GM21825 (cell line): ENCODE measurements around the gene ST6GALNAC3.
A peak's percentile ranks its signal among the peaks of the same experiment; 100 is the strongest.

Source experiments
- ATAC-seq: cut with Tn5 transposase; IDR thresholded peaks from one replicate; pipeline ENCODE4 v1.9.1; 2021; ENCODE audit warnings: mild to moderate bottlenecking, moderate library complexity; ENCODE audit not compliant: unreplicated experiment

Gene ST6GALNAC3

GRCh38 chr1:76491737-76492136 lies 417.2 kb downstream of the ST6GALNAC3 start:
- no peak for ATAC-seq

- ATAC-seq, result no peak
Observed at GRCh38 chr1:76492752-76493430, 418.3 kb downstream of the ST6GALNAC3 start.

- ATAC-seq, result peak; percentile 96
Observed at GRCh38 chr1:76494807-76495206, 420.3 kb downstream of the ST6GALNAC3 start.

- no peak for ATAC-seq
Observed at GRCh38 chr1:76496871-76497270, 422.3 kb downstream of the ST6GALNAC3 start.

GRCh38 chr1:76500116-76500515 lies 425.6 kb downstream of the ST6GALNAC3 start:
- no peak for ATAC-seq

DNA sequence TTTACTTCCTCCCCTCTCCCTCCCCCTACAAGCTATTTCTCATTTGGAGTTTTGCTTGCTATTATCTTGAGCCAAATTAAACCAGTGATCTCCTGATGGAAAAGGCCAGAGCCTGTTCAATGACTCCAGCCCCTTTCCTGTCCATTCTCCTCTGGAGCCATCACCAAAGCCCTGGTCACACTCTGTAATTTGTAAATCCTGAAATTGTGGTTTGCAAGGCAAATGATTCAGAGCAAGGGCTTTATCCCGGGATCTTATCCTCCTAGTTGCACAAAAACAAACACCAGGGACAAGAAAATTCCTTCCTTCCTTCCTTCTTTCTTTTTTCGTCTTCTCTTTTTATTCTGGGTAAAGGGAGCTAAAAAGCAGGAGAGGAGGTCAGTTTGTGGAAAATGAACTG lies 426.6 kb downstream of the ST6GALNAC3 start:
- no peak for ATAC-seq

GRCh38 chr1:76501586-76502219 lies 427.2 kb downstream of the ST6GALNAC3 start:
- no peak for ATAC-seq

- ATAC-seq, result no peak
Observed at GRCh38 chr1:76503100-76503499, 428.6 kb downstream of the ST6GALNAC3 start.

GRCh38 chr1:76503736-76504135 lies 429.2 kb downstream of the ST6GALNAC3 start:
- ATAC-seq, result no peak

DNA sequence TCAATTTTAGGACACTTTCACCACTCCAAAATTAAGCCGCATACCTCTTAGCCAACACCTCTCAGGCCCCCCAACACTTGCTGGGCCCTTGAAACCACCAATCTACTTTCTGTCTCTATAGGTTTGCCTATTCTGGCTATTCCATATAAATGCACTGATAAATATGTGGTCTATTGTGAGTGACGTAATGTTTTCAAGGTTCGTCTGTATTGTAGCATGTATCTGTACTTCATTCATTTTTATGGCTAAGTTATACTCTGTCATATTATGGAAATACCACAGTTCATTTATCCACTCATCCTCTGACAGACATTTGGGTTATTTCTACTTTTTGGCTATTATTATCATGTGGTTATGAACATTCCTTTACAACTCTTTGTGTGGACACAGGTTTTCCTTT lies 432.8 kb downstream of the ST6GALNAC3 start:
- ATAC-seq, result no peak

DNA sequence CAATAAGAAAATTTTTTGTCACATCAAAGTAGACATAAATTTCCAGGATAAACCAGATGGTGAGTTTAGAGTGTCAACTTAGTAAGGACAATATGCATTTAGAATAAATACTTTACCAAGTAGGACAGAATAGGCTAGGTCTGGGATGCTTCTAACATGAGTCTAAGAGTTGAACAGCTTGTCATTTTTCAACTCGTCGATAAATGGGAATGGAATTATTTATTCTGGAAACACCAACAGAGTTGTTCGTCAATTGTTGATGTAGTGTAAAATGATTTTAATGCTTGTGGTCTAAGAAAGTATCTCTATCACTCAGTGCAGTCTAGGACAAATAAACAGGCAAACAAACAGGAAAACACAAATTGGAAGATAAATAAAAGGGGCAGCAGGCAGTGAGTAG lies 434.3 kb downstream of the ST6GALNAC3 start:
- ATAC-seq, result no peak

DNA sequence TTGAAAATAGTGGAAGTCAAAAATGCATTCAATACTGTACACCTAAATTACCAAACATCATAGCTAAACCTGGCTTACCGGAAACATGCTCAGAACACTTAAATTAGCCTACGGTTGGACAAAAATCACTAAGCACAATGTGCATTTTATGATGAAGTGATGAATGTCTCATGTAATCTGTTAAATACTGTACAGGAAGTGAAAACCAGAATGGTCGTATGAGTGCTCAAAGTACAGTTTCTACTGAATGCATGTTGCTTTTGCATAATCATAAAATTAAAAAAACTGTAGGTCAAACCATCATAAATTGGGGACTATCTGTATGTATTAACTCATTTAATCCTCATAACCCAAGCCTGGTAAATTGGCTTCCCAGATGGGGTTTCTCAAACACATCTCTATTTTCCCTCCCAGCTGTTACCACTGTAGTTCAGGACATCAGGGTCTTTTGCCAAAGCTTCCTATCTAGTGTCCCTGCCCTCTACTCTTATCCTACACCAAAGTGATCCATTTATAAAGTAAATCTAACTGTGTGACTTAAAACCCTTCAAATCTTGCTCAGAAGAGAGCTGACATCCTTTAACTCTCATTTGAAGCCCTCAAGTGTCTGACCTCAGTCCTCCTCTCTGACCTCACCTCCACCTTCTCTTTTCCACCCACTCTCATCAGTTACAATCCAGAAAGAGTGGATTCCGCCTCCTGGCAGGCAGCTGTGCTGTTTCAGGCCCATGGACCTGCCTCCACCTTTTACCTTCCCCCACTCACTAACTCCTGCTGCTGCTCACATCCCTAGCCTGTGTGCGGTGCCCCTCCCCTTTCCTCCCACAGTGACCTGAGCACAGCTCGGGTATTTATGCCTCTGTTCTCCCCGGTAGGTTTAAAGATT lies 436.4 kb downstream of the ST6GALNAC3 start:
- ATAC-seq, result no peak

- no peak for ATAC-seq
Observed at GRCh38 chr1:76511558-76512179, 437.1 kb downstream of the ST6GALNAC3 start.

- no peak for ATAC-seq
Observed at GRCh38 chr1:76530953-76531352, 456.4 kb downstream of the ST6GALNAC3 start.

DNA sequence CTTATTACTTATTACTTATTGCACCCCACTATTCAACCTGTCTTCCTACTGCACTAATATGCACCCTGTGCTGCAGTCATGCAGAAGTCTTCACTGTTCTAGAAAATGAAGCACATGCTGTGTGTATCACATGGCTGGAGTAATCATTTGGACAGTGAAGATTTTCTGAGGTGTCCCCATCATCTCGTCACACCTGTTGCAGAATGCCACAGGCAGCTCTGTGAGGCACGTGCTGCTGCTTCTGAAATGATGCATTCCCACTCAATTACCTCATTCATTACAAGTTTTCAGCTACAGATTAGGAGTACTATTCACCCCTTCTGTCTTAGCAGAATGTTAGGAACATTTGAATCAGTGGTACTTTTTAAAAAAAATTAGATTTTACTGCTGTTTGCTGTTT lies 467.1 kb downstream of the ST6GALNAC3 start:
- no peak for ATAC-seq

- ATAC-seq, result no peak
Observed at GRCh38 chr1:76542359-76542758, 467.8 kb downstream of the ST6GALNAC3 start.

GRCh38 chr1:76543495-76543894 lies 468.9 kb downstream of the ST6GALNAC3 start:
- no peak for ATAC-seq

DNA sequence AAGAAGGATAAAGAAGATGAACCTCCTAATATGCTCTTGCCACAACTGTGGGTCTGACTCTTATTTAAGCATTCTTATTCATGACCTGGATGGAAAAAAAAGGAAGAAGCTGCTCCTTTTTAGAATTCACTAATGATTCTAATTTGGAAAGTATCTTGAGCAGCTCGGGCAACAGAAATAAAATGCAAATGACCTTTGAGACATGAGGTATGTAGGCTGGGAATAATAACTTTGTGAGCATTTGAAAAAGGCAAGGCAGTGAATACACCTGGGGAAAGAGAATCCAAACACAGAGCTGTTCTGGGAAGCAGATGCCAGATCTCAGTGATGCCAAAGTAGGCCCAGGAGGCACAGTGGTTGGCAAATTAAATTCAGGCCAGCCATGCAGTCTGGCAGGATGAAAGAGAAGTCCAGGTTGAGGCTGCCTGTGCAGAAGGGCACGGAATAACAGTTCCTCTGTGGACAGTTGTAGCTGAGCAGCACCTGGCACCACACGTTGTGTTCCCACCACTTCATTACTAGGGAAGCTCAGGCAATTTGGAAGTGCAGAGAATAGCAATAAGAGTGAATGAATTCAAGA lies 471.9 kb downstream of the ST6GALNAC3 start:
- no peak for ATAC-seq

- no peak for ATAC-seq
Observed at GRCh38 chr1:76547916-76548315, 473.4 kb downstream of the ST6GALNAC3 start.

DNA sequence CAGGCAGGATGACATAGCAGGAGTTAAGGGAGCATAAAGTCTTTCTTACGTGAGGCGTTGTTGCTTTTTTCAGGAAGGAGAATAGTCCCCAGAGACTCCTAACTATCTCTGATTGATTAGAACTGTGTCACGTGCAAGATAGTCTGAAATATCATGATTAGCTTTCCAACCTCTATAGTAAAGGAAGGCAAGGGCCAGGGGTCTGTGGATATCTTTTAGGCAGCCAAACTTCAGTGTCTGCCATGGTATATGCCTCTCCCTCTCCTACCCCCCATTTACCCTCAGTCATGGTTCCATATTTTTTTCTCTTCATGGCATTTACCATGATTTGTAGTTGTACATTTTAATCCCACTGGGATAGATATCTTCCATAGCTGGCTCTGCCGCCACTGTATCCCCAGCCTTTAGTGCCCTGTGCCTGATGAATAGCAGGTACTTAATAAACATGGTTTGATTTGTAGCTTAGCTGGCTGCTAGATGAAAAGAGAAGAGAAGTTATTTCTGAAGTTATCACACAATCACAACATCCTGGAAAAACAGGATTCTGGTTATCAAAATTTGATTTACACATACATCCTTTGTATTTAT lies 474.1 kb downstream of the ST6GALNAC3 start:
- no peak for ATAC-seq

- no peak for ATAC-seq
Observed at GRCh38 chr1:76554283-76554682, 479.7 kb downstream of the ST6GALNAC3 start.
